ENCODE data around the gene KLHL15. TPM values are rescaled to one million over a fixed set of nuclear protein-coding genes. Genes with fewer than 3 reads are reported as not detected.

Gene KLHL15
- polyA plus RNA-seq, 1 of the 3 experiments (the other 2 are of a cell fraction): 2.4 TPM

DNA sequence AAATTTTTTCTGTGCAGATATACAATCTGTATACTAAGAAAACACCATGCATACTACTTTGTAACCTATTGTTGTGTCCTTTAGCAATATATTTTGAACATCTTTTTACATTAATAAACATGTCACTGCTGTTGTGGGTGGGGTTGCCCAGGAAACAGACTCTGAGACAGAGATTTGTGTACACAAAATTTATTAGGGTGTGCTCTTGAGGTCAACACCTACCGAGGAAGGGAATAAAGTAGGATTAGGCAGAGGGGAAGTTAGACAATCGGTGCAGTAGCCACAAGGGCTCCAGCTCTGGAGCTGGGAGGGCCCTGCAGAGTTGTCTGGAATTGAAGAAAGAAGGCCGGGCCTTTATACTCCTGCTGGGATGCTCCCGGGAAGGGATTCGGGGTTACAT is 62.8 kb downstream of the KLHL15 start:
- no peak overlapping the region for H3K27ac ChIP-seq (ENCODE audit: low read depth in 2 of 2, low read length in 1 of 2)
- no peaks in the 10 kb centered on the region for H3F3A ChIP-seq (replicated peaks; ENCODE audit: insufficient read depth)
- DNase-seq: no peak
- no peaks in the 10 kb centered on the region for H4K20me1 ChIP-seq (ENCODE audit: insufficient read depth)
- 10% methylated on average over 5 of the region's 5 CpGs for WGBS (ENCODE audit: low lambda C conversion rate)
- ChIA-PET POLR2A (no interaction called here), CTCF (no interaction called here)
- H3K4me3 ChIP-seq (ENCODE audit: low read depth in 2 of 2, low read length in 1 of 2): no peak overlapping the region
- no peaks in the 10 kb centered on the region for H3K79me2 ChIP-seq (ENCODE audit: insufficient read depth)
- no peaks in the 10 kb centered on the region for H3K36me3 ChIP-seq (replicated peaks in 1 of 2; ENCODE audit: control insufficient read depth in 1 of 2, insufficient read depth in 2 of 2, low read length in 1 of 2)
- H3K4me1 ChIP-seq (ENCODE audit: control insufficient read depth in 1 of 2, insufficient read depth in 2 of 2, low read depth in 1 of 2, low read length in 1 of 2): no peaks in the 10 kb centered on the region
- H3K9me3 ChIP-seq: no peaks in the 10 kb centered on the region
- no peaks in the 10 kb centered on the region for H3K9me2 ChIP-seq
- no peak overlapping the region for H3K9ac ChIP-seq
- no peak overlapping the region for H2AFZ ChIP-seq (ENCODE audit: low read depth)
- TF ChIP-seq POLR2AphosphoS5 (IDR thresholded peaks at IDR 0.05; ENCODE audit: low read depth, low read length) (no peak), PBX3 (IDR thresholded peaks at IDR 0.05) (no peak), FOXJ3 (CRISPR knock-in tag; IDR thresholded peaks at IDR 0.05) (no peak), CHD2 (IDR thresholded peaks at IDR 0.05; ENCODE audit: low read length, partially characterized antibody) (no peak), TAF1 (IDR thresholded peaks at IDR 0.05; ENCODE audit: borderline replicate concordance, low read depth, low read length) (no peak), IRF3 (IDR thresholded peaks at IDR 0.05; ENCODE audit: low read depth, low read length) (no peak)
- no peak overlapping the region for H3K4me2 ChIP-seq
- H3K27me3 ChIP-seq (ENCODE audit: insufficient read depth): peaks cover 17% of the 10 kb centered on the region; the same call in 1 of the 2 replicates

- no peaks in the 10 kb centered on the region for H3K9me2 ChIP-seq
- WGBS (ENCODE audit: low lambda C conversion rate): 14% methylated on average over 3 of the region's 3 CpGs
- no peak overlapping the region for H3K4me3 ChIP-seq (ENCODE audit: low read depth in 2 of 2, low read length in 1 of 2)
- H3K27me3 ChIP-seq (ENCODE audit: insufficient read depth): peaks cover 14% of the 10 kb centered on the region; the same call in 1 of the 2 replicates
- TF ChIP-seq FOSL2 (IDR thresholded peaks at IDR 0.05; ENCODE audit: borderline replicate concordance, low read depth) (no peak), GABPA (IDR thresholded peaks at IDR 0.05; ENCODE audit: low read depth) (no peak), FOXM1 (IDR thresholded peaks at IDR 0.05; ENCODE audit: low read depth) (no peak), IRF3 (IDR thresholded peaks at IDR 0.05; ENCODE audit: low read depth, low read length) (no peak), RAD21 (IDR thresholded peaks at IDR 0.05; ENCODE audit: low read length) (no peak), RCOR1 (IDR thresholded peaks at IDR 0.05; ENCODE audit: low read length) (no peak)
- TF ChIP-seq, protein P1, sequence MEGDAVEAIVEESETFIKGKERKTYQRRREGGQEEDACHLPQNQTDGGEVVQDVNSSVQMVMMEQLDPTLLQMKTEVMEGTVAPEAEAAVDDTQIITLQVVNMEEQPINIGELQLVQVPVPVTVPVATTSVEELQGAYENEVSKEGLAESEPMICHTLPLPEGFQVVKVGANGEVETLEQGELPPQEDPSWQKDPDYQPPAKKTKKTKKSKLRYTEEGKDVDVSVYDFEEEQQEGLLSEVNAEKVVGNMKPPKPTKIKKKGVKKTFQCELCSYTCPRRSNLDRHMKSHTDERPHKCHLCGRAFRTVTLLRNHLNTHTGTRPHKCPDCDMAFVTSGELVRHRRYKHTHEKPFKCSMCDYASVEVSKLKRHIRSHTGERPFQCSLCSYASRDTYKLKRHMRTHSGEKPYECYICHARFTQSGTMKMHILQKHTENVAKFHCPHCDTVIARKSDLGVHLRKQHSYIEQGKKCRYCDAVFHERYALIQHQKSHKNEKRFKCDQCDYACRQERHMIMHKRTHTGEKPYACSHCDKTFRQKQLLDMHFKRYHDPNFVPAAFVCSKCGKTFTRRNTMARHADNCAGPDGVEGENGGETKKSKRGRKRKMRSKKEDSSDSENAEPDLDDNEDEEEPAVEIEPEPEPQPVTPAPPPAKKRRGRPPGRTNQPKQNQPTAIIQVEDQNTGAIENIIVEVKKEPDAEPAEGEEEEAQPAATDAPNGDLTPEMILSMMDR (IDR thresholded peaks at IDR 0.05): no peak
- TF ChIP-seq, protein P2, sequence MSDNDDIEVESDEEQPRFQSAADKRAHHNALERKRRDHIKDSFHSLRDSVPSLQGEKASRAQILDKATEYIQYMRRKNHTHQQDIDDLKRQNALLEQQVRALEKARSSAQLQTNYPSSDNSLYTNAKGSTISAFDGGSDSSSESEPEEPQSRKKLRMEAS (IDR thresholded peaks at IDR 0.05; ENCODE audit: low read depth): no peak
- H3K9ac ChIP-seq: no peak overlapping the region
- no peak overlapping the region for H3K27ac ChIP-seq (ENCODE audit: low read depth in 2 of 2, low read length in 1 of 2)
- no peaks in the 10 kb centered on the region for H3K36me3 ChIP-seq (replicated peaks in 1 of 2; ENCODE audit: control insufficient read depth in 1 of 2, insufficient read depth in 2 of 2, low read length in 1 of 2)
- H3F3A ChIP-seq (replicated peaks; ENCODE audit: insufficient read depth): no peaks in the 10 kb centered on the region
- no peaks in the 10 kb centered on the region for H4K20me1 ChIP-seq (ENCODE audit: insufficient read depth)
- H2AFZ ChIP-seq (ENCODE audit: low read depth): no peak overlapping the region
- POLR2A ChIA-PET: no interaction called here
- H3K9me3 ChIP-seq: no peaks in the 10 kb centered on the region
- H3K79me2 ChIP-seq (ENCODE audit: insufficient read depth): no peaks in the 10 kb centered on the region
- H3K4me1 ChIP-seq (ENCODE audit: control insufficient read depth in 1 of 2, insufficient read depth in 2 of 2, low read depth in 1 of 2, low read length in 1 of 2): no peaks in the 10 kb centered on the region
- no peak overlapping the region for H3K4me2 ChIP-seq
- no peak for DNase-seq
- CTCF ChIA-PET: no interaction called here
These were observed 67.2 kb downstream of the KLHL15 start for GRCh38 chrX:23959781-23960180.
